Measurements from ENCODE around the gene GYS1. TPM values are rescaled to one million over a fixed set of nuclear protein-coding genes. Genes with fewer than 3 reads are reported as not detected.

GYS1 gene
- total and polyA plus RNA-seq, 2 donors (not counting 1 experiment from before 2014, with no cell fraction given), result 31.2 to 42.8 TPM

- Histone ChIP-seq H3K9ac (ENCODE audit: insufficient read depth, low read length) (no peak overlapping the region), H3K4me2 (ENCODE audit: extremely low read depth, insufficient read depth, low read length) (no peak overlapping the region), H3K79me2 (ENCODE audit: control insufficient read depth, insufficient read depth, low read length) (no peaks in the 10 kb centered on the region), H3K27me3 (ENCODE audit: control insufficient read depth, insufficient read depth, low read length) (no peaks in the 10 kb centered on the region), H2AFZ (ENCODE audit: low read length) (no peak overlapping the region), H4K20me1 (ENCODE audit: control insufficient read depth, extremely low read depth, insufficient read depth, low read length) (no peaks in the 10 kb centered on the region), H3K27ac (ENCODE audit: insufficient read depth, low read length) (no peak overlapping the region), H3K9me3 (ENCODE audit: control insufficient read depth, insufficient read depth, low read depth, low read length) (no peaks in the 10 kb centered on the region), H3K4me3 (replicated peaks in 1 of 4; ENCODE audit: control extremely low read depth in 1 of 4, insufficient read depth in 1 of 4, low read depth in 3 of 4, low read length in 4 of 4) (no peak overlapping the region), H3K4me1 (ENCODE audit: control insufficient read depth, extremely low read depth, insufficient read depth, low read length) (no peaks in the 10 kb centered on the region), H3K36me3 (ENCODE audit: control insufficient read depth, insufficient read depth, low read length) (no peaks in the 10 kb centered on the region)
- TF ChIP-seq CTCF (conservative IDR thresholded peaks at IDR 0.05 in 1 of 2, IDR thresholded peaks at IDR 0.05 in 1 of 2; ENCODE audit: low read depth in 1 of 2, low read length in 2 of 2), result no peak
- no peak for DNase-seq (ENCODE audit: low read depth in 2 of 2)
These were observed 50.0 kb downstream of the GYS1 start for GRCh38 chr19:48943081-48943480.

GRCh38 chr19:48940902-48941301 is 52.2 kb downstream of the GYS1 start:
- Histone ChIP-seq H2AFZ (ENCODE audit: low read length) (no peak overlapping the region), H3K36me3 (ENCODE audit: control insufficient read depth, insufficient read depth, low read length) (no peaks in the 10 kb centered on the region), H3K79me2 (ENCODE audit: control insufficient read depth, insufficient read depth, low read length) (no peaks in the 10 kb centered on the region), H3K4me2 (ENCODE audit: extremely low read depth, insufficient read depth, low read length) (no peak overlapping the region), H3K9ac (ENCODE audit: insufficient read depth, low read length) (no peak overlapping the region), H3K27me3 (ENCODE audit: control insufficient read depth, insufficient read depth, low read length) (no peaks in the 10 kb centered on the region), H4K20me1 (ENCODE audit: control insufficient read depth, extremely low read depth, insufficient read depth, low read length) (no peaks in the 10 kb centered on the region), H3K4me3 (replicated peaks in 1 of 4; ENCODE audit: control extremely low read depth in 1 of 4, insufficient read depth in 1 of 4, low read depth in 3 of 4, low read length in 4 of 4) (no peak overlapping the region), H3K9me3 (ENCODE audit: control insufficient read depth, insufficient read depth, low read depth, low read length) (no peaks in the 10 kb centered on the region), H3K4me1 (ENCODE audit: control insufficient read depth, extremely low read depth, insufficient read depth, low read length) (no peaks in the 10 kb centered on the region), H3K27ac (ENCODE audit: insufficient read depth, low read length) (no peak overlapping the region)
- no peak for DNase-seq (ENCODE audit: low read depth in 2 of 2)
- no peak for TF ChIP-seq CTCF (conservative IDR thresholded peaks at IDR 0.05 in 1 of 2, IDR thresholded peaks at IDR 0.05 in 1 of 2; ENCODE audit: low read depth in 1 of 2, low read length in 2 of 2)
- no peak for TF ChIP-seq EZH2 (IDR thresholded peaks at IDR 0.05; ENCODE audit: low read length, missing control alignments)

GRCh38 chr19:48938256-48938655 is 54.9 kb downstream of the GYS1 start:
- no peak for DNase-seq (ENCODE audit: low read depth in 2 of 2)
- Histone ChIP-seq H3K4me3 (replicated peaks in 1 of 4; ENCODE audit: control extremely low read depth in 1 of 4, insufficient read depth in 1 of 4, low read depth in 3 of 4, low read length in 4 of 4) (no peak overlapping the region), H3K4me2 (ENCODE audit: extremely low read depth, insufficient read depth, low read length) (no peak overlapping the region), H3K79me2 (ENCODE audit: control insufficient read depth, insufficient read depth, low read length) (no peaks in the 10 kb centered on the region), H4K20me1 (ENCODE audit: control insufficient read depth, extremely low read depth, insufficient read depth, low read length) (no peaks in the 10 kb centered on the region), H3K9me3 (ENCODE audit: control insufficient read depth, insufficient read depth, low read depth, low read length) (no peaks in the 10 kb centered on the region), H3K27ac (ENCODE audit: insufficient read depth, low read length) (no peak overlapping the region), H3K27me3 (ENCODE audit: control insufficient read depth, insufficient read depth, low read length) (no peaks in the 10 kb centered on the region), H3K9ac (ENCODE audit: insufficient read depth, low read length) (no peak overlapping the region), H2AFZ (ENCODE audit: low read length) (no peak overlapping the region), H3K36me3 (ENCODE audit: control insufficient read depth, insufficient read depth, low read length) (no peaks in the 10 kb centered on the region), H3K4me1 (ENCODE audit: control insufficient read depth, extremely low read depth, insufficient read depth, low read length) (no peaks in the 10 kb centered on the region)
- TF ChIP-seq CTCF (conservative IDR thresholded peaks at IDR 0.05 in 1 of 2, IDR thresholded peaks at IDR 0.05 in 1 of 2; ENCODE audit: low read depth in 1 of 2, low read length in 2 of 2), result no peak
- TF ChIP-seq EZH2 (IDR thresholded peaks at IDR 0.05; ENCODE audit: low read length, missing control alignments), result no peak

Data from fibroblast of lung (primary cell).